Activated naive CD8-positive, alpha-beta T cell treated with anti-CD3 and anti-CD28 coated beads for 36 hours (primary cell): ENCODE measurements around the gene ELFN2. TPM values are rescaled to one million over a fixed set of nuclear protein-coding genes. Genes with fewer than 3 reads are reported as not detected.
"Not testable (repeated sequence)": the region's sequence is repeated elsewhere in the genome, so short reads cannot be mapped to it uniquely, and the experiment has no call there.

ENCODE experiments used
- DNase-seq: peaks from one replicate; pipeline ENCODE4 v3.0.0; 2021
- H3K27ac Mint-ChIP-seq: one replicate; pipeline ENCODE4 v1.8.0; 2022; ENCODE audit warnings: mild to moderate bottlenecking, moderate library complexity, mixed read lengths
- H3K27me3 Mint-ChIP-seq: one replicate; pipeline ENCODE4 v1.8.0; 2022; ENCODE audit warnings: mild to moderate bottlenecking, mixed read lengths
- H3K36me3 Mint-ChIP-seq: one replicate; pipeline ENCODE4 v1.8.0; 2021; ENCODE audit warnings: mild to moderate bottlenecking, mixed read lengths
- H3K4me1 Mint-ChIP-seq: one replicate; pipeline ENCODE4 v1.8.0; 2021; ENCODE audit warnings: mixed read lengths
- H3K4me3 Mint-ChIP-seq: one replicate; pipeline ENCODE4 v1.8.0; 2022; ENCODE audit warnings: mild to moderate bottlenecking, moderate library complexity, mixed read lengths
- H3K9me3 Mint-ChIP-seq: one replicate; pipeline ENCODE4 v1.8.0; 2022; ENCODE audit warnings: mixed read lengths
- total RNA-seq, 2 experiments: library from RNA; stranded (reverse); gene quantifications; one replicate each; pipeline ENCODE4 v1.2.3, GENCODE V29; 2021

The ELFN2 gene
- total RNA-seq, 2 experiments from 2014 or later: 0.06 to 0.20 TPM

DNA sequence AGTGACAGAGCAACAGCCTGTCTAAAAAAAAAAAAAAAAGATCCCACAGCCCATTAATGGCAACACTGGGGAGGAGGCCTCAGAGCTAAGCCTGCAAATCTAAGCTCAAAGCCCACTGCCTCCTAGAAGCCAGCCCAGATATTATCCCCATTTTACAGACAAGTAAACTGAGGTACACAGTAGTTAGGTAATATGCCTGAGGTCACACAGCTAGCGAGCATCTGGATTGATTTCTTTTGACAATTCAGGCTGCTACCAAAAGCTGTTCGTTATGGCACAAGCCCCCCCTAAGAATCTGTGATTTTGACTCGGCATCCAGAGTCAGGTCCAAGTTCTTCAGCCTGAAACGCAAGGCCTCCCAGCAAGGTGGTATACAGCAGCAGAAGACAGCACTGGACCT, 13.7 kb downstream of the ELFN2 start:
- DNase-seq: no peak
- H3K4me1 Mint-ChIP-seq: peaks cover 16% of the 10 kb centered on the region
- H3K9me3 Mint-ChIP-seq: no peaks in the 10 kb centered on the region
- no peaks in the 10 kb centered on the region for H3K36me3 Mint-ChIP-seq
- no peak overlapping the region for H3K4me3 Mint-ChIP-seq
- H3K27me3 Mint-ChIP-seq: peaks cover 46% of the 10 kb centered on the region
- no peak overlapping the region for H3K27ac Mint-ChIP-seq

DNA sequence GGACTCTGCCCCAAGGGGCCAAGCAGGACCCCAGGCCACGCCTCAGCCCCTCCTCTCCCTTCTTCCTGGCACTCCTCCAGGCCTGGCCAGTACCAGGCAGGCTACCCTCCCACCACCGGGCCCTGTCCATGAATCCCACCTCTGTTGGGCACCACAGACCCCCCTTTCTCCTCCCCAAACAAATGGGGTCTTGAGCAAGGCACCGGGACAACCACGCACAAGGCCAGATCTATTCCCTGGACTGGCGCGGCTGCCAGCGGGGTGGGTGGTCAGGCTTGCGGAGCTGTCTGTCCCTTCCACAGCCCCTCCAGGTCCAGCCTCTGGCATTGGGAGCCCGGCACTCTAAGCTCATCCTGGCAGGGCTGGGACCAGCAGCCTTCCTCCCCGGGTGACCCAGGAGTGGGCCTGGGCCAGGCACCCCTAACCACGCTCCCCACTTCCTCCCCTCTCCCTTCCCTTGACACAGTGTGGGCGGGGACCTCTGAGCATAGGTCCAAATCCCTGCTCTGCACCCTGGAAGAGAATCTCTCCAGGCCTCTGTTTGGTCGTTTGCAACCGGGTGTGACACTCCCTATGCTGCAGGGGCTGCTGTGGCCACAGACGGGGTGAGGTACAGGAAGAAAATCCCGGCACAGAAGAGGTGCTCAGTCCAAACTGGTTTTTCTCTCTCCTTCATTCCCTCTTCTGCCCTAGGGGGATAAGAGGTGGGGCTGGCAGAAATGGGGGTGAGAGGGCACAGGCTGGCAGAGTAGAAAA, 14.6 kb downstream of the ELFN2 start:
- Mint-ChIP-seq H3K9me3 (no peaks in the 10 kb centered on the region), H3K27ac (no peak overlapping the region), H3K36me3 (no peaks in the 10 kb centered on the region), H3K27me3 (peaks cover 37% of the 10 kb centered on the region), H3K4me3 (no peak overlapping the region), H3K4me1 (peaks cover 16% of the 10 kb centered on the region)
- DNase-seq: no peak

DNA sequence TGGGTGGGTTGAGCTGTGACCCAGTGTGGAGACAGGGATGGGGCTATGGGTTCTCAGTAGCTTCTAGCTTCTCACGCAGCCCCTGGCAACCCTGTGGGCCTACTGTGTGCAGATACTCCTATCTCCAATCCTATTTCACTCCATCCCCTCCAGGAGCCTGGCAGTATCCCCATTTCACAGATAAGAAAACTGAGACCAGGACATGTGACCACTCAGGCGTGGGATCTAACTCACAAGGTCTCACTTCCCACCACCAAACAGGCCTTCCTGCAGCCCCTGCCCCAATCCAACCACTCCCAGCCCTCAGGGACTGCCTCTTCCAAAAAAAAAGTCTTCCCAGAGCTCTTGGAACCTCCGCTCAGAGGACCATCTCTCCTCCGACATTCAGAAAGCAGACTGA, 15.6 kb downstream of the ELFN2 start:
- peaks cover 10% of the 10 kb centered on the region for H3K4me1 Mint-ChIP-seq
- DNase-seq: no peak
- H3K9me3 Mint-ChIP-seq: no peaks in the 10 kb centered on the region
- no peaks in the 10 kb centered on the region for H3K36me3 Mint-ChIP-seq
- H3K27ac Mint-ChIP-seq: no peak overlapping the region
- no peak overlapping the region for H3K4me3 Mint-ChIP-seq
- H3K27me3 Mint-ChIP-seq: peaks cover 27% of the 10 kb centered on the region

DNA sequence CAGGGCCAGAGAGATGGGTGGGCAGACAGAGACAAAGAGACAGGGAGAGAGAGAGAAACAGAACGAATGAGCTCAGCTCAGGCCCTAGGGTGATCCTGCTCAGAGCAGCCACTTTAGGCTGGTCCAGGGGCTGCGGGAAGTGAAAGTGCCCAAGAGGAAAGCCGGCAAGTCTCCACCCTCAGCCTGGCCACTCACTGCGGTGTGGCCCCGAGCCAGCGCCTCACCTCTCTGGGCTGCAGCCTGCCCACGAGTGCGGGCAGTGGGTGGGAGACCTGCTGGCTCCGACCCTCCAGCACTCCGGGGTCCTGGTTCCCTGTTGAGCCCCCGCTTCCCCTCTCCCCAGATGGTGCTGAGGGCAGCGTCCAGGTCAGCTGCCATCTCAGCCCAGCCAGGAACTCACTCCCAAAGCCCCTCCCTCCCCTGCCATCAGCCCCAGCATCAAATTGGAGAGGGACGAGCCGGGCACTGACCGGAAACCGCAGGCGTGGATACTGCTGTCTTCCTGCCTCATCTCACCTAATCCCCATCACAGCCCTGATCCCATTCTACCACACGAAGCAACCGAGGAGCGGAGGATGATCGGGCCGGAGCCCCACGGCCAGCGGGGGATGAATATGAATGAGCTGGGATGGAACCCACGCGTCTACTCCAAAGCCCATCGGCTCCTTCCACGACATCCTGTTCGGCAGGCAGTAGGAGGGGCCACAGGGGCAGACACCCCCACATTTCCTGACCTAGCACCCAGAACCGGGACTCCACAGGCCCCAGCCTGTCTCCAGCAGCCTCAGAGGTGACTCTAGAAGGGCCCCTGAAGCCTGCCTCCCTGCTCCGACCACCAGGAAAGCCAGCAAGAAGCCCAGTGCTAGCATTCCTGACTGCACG, 16.9 kb downstream of the ELFN2 start:
- no peak overlapping the region for H3K27ac Mint-ChIP-seq
- no peaks in the 10 kb centered on the region for H3K9me3 Mint-ChIP-seq
- H3K4me3 Mint-ChIP-seq: no peak overlapping the region
- H3K4me1 Mint-ChIP-seq: peaks cover 6% of the 10 kb centered on the region
- H3K27me3 Mint-ChIP-seq: peaks cover 14% of the 10 kb centered on the region
- DNase-seq: no peak
- H3K36me3 Mint-ChIP-seq: no peaks in the 10 kb centered on the region

DNA sequence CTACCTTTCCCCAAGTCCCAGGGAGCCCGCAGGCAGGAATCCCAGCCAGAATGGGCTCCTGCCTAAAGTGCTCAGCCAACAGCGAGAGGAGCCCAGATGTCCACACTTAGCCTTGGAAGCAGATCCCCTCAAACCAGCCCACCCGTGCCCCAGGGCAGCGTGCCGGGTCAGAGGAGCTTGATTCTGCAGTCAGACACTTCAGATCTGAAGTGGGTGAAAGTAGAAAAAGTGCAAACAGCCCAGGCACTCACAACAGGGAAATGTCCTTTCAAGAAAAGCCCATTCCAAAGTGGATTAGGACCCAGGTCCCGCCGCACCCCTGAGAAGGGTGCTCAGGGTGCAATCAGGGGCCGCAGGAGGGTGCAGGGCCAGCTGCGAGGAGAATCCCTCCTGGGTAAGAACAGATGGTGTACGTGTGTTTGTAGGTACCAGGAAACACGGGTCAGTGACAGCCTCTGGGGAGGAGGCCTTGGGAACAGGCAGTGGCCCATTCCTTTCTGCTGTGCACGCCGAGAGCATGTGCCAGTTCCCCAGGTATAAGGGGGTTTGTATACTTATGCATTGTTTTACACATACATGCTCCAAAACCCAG, 17.7 kb downstream of the ELFN2 start:
- no peak overlapping the region for H3K27ac Mint-ChIP-seq

DNA sequence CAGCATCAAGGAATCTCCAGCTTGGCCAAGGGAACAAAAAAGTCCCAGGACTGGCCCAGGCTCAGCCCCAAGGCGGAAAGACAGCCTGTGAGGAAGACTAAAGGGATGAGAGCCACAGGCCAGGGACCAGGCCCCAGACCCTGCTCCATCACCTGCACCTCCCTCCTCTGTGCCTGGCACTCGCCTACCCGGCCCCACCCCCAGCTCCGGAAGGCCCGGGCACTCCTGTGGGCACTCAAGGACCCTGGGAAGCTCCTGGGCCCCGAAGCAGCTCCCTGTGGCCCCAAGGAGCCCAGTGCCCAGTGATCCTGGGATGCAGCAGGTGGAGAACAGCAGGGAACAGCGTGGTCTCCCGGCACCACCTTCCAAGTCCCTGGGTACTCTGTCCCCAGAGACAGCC, 18.2 kb downstream of the ELFN2 start:
- no peak overlapping the region for H3K27ac Mint-ChIP-seq
- H3K27me3 Mint-ChIP-seq: peaks cover 7% of the 10 kb centered on the region
- H3K4me1 Mint-ChIP-seq: peaks cover 6% of the 10 kb centered on the region
- no peaks in the 10 kb centered on the region for H3K36me3 Mint-ChIP-seq
- DNase-seq: no peak
- H3K4me3 Mint-ChIP-seq: no peak overlapping the region
- H3K9me3 Mint-ChIP-seq: no peaks in the 10 kb centered on the region

More for the DNA sequence above, 17.7 kb downstream of the ELFN2 start:
- Mint-ChIP-seq H3K36me3 (no peaks in the 10 kb centered on the region), H3K4me3 (no peak overlapping the region), H3K27me3 (peaks cover 9% of the 10 kb centered on the region), H3K4me1 (peaks cover 6% of the 10 kb centered on the region), H3K9me3 (no peaks in the 10 kb centered on the region)
- no peak for DNase-seq

DNA sequence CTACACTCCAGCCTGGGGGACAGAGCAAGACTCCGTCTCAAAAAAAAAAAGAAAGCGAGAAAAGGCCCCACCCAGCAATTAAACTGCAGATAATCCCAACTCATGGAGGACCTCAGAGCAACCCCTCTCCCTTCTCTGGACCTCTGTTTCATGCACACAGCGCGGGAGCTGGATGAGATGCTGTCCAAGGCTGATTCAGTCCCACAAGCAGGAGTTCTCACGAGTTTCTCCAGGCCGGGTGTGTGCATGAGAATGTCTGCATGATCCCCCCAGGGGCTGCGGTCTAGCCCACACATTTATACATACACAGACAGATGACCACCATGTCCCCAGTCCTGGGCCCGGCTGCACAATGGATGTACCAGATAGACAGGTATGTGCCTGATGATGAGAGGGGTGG, 19.4 kb downstream of the ELFN2 start:
- Mint-ChIP-seq H3K36me3 (no peaks in the 10 kb centered on the region), H3K9me3 (no peaks in the 10 kb centered on the region), H3K27ac (no peak overlapping the region), H3K27me3 (peaks cover under 1% of the 10 kb centered on the region), H3K4me1 (peaks cover 6% of the 10 kb centered on the region), H3K4me3 (no peak overlapping the region)
- DNase-seq: no peak

DNA sequence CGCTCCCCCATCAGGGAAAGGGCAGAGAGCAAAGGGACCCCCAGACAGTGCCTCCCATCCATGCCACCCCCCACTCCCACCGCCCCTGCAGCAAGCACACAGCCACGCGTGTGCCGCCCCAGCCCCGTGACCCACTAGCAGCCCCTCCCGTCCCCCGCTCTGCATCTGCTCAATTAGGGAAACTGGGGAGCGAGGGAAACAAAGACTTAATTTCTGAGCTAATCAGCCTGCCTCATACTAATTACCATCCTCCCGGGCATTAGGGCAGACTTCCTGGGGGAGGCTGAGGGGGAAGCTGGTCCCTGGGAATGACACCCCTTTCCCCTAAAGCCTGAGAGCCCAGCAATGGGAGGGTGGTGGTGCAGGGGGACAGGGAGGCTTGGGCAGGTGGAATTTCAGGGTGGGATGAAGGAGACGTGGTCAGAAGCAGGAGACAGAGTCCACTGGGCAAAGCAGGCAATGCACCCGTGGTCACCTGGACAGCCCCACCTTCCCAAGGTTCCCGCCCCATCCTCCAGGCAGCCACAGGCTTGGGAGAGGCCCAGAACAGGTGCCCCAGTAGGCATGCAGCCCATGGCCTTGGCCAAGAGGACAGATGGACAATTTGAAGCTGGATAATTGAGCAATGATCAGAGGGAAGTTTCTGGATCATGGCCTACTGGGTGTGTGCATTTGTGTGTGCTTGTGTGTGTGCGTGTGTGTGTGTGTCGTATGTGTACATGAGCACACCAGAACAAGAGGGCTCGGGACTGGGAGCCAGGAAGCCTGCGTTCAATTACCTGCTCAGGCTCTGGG, 20.6 kb downstream of the ELFN2 start:
- H3K4me3 Mint-ChIP-seq: no peak overlapping the region
- no peaks in the 10 kb centered on the region for H3K36me3 Mint-ChIP-seq
- no peaks in the 10 kb centered on the region for H3K27me3 Mint-ChIP-seq
- DNase-seq: no peak
- peaks cover 6% of the 10 kb centered on the region for H3K4me1 Mint-ChIP-seq
- no peak overlapping the region for H3K27ac Mint-ChIP-seq
- no peaks in the 10 kb centered on the region for H3K9me3 Mint-ChIP-seq

DNA sequence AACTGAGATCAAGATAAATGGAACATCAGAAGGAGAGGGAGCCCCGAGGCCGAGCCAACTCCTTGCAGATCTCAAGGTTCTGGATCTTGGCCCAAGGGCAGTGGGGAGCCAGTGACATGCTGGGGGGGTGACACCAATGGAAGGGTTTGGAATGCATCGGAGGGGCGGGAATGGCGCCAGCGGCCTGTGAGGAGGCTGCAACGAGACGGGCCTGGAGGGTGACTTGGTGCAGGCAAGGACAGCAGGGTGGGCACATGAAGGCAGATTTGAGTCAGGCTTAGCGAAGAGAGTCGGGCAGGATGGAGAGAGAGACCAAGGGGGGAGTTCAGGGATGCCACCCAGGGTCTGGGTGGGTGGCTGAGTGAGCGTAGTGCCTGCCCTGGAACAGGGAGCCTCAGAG, 23.2 kb downstream of the ELFN2 start:
- Mint-ChIP-seq H3K4me3 (no peak overlapping the region), H3K4me1 (no peaks in the 10 kb centered on the region), H3K9me3 (no peaks in the 10 kb centered on the region), H3K36me3 (no peaks in the 10 kb centered on the region), H3K27ac (no peak overlapping the region), H3K27me3 (no peaks in the 10 kb centered on the region)
- DNase-seq: no peak

DNA sequence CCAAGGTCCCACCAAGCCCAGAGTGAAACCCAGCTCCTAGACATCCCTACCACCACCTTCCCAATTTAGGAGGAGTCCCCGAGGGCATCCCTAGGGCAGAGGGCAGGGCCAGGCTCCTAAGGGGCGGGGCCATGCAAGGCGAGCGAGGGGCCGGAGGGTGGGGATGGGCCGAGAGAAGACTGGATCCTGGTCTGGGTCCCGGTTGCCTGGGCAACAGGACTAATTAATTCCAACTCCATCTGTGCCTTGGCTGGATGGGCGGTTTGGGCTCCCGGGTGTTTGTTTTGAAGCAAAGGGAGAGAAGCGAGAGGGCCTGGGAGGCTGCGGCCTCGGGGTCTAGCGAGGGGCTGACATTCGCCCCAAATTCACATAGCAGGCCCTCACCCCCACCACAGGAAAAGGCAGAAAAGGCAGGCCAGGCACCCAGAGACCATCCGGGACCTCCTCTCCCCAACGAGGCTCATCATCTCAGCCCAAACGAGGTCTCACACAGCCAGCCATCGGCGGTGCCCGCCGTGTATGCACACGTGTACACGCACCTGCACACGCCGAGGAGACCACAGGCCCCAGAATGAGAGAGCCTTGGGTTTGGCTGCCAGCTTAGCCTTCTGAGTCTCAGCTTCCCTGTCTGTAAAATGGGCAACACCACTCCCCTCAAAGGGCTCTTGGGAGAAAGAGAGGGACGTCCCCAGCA, 23.9 kb downstream of the ELFN2 start:
- Mint-ChIP-seq H3K9me3 (no peaks in the 10 kb centered on the region), H3K36me3 (no peaks in the 10 kb centered on the region), H3K4me3 (no peak overlapping the region), H3K4me1 (no peaks in the 10 kb centered on the region), H3K27me3 (no peaks in the 10 kb centered on the region), H3K27ac (no peak overlapping the region)
- no peak for DNase-seq

DNA sequence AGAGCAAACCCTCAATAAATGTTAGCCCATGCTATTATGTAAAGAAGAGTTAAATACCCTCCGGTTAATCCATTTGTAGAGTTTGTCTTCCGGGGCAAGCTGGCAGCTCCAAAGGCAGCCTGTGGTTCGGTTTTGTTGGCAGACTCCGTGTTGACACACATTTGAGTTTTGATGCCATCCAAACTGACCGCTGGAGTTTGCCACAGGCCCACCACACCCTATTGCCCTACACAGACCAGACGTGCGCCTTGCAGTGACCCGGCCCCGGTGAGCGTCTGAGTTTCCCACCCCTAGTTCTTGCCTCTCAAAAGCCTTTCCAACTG, 25.1 kb downstream of the ELFN2 start:
- Mint-ChIP-seq H3K4me1 (no peaks in the 10 kb centered on the region), H3K36me3 (no peaks in the 10 kb centered on the region), H3K27ac (no peak overlapping the region), H3K9me3 (no peaks in the 10 kb centered on the region), H3K27me3 (no peaks in the 10 kb centered on the region), H3K4me3 (no peak overlapping the region)
- DNase-seq: no peak

DNA sequence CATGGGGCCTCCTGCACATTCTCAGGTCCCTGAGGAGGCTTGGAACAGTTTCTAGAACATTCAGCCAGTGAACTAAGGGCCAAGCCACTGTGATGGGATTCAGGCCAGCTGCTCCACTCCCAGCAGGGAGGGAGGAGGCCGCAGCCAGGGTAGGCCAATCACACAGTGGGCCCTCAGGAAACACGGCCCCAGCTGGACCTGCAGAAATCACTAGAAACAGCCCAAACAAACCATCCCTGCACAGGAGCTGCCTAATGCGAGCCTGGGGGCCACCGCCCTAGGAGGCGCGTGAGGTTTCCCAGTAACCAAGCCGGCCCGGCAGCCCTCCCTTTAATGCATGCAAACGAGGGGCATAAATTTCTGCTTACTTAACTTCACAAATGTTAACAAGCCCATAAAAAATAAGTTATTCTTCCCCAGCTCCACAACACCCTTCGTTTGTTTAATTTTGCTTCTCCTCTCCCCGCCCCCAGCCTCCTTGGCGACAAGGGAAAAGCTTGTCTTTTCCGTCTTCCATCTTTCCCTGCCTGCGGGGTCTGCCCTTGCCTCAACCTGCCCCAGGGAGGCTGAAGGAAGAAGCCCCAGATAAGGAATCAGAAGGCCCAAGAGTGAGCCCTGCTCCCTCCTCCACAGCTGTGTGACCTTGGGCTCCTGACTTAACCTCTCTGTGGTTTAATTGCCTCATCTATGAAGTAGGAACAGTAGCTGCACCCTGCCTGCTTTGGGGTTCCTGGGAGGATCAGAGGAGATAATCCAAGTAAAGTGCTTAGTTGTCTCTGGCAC, 25.7 kb downstream of the ELFN2 start:
- DNase-seq: no peak
- Mint-ChIP-seq H3K27ac (no peak overlapping the region), H3K4me1 (no peaks in the 10 kb centered on the region), H3K9me3 (no peaks in the 10 kb centered on the region), H3K4me3 (no peak overlapping the region), H3K27me3 (no peaks in the 10 kb centered on the region), H3K36me3 (no peaks in the 10 kb centered on the region)

DNA sequence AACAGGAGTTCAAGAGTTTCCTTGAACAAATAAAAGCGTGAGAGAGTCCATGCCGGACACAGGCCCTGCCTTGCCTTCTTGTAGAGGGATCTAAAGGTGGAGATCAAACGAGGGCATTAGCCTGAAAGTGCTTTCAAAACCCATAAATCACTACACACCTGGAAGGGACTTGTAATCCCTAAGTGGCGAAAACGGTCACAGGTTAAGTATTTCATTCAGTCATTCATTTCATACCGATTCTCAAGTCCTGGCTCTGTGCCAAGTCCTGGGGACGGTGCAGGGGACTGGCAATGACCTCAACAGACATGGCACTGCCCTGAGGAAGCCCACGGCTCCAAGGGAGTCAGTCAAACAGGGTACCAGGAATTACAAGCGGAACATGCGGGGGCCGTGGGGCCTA, 26.6 kb downstream of the ELFN2 start:
- no peak for DNase-seq
- Mint-ChIP-seq H3K27ac (no peak overlapping the region), H3K4me3 (no peak overlapping the region)

DNA sequence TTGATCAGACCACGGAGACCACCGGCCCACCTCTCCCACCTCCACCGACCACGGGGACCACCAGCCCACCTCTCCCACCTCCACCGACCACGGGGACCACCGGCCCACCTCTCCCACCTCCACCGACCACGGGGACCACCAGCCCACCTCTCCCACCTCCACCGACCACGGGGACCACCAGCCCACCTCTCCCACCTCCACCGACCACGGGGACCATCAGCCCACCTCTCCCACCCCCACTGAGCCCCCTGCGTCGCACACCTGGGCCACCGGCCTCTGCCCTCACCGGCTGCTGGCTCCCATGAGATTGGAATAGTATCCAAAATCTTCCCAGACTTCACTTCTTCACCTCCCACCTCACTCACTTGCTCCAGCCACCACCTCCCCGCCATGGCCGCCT, 27.8 kb downstream of the ELFN2 start:
- H3K9me3 Mint-ChIP-seq, H3K27ac Mint-ChIP-seq, H3K27me3 Mint-ChIP-seq, DNase-seq, H3K4me1 Mint-ChIP-seq, H3K36me3 Mint-ChIP-seq, H3K4me3 Mint-ChIP-seq: not testable (repeated sequence)

More for the DNA sequence above, 26.6 kb downstream of the ELFN2 start:
- no peaks in the 10 kb centered on the region for H3K4me1 Mint-ChIP-seq
- H3K27me3 Mint-ChIP-seq: no peaks in the 10 kb centered on the region
- H3K9me3 Mint-ChIP-seq: no peaks in the 10 kb centered on the region
- no peaks in the 10 kb centered on the region for H3K36me3 Mint-ChIP-seq
